Measurements from ENCODE around the gene PLCD3.

The PLCD3 gene

DNA sequence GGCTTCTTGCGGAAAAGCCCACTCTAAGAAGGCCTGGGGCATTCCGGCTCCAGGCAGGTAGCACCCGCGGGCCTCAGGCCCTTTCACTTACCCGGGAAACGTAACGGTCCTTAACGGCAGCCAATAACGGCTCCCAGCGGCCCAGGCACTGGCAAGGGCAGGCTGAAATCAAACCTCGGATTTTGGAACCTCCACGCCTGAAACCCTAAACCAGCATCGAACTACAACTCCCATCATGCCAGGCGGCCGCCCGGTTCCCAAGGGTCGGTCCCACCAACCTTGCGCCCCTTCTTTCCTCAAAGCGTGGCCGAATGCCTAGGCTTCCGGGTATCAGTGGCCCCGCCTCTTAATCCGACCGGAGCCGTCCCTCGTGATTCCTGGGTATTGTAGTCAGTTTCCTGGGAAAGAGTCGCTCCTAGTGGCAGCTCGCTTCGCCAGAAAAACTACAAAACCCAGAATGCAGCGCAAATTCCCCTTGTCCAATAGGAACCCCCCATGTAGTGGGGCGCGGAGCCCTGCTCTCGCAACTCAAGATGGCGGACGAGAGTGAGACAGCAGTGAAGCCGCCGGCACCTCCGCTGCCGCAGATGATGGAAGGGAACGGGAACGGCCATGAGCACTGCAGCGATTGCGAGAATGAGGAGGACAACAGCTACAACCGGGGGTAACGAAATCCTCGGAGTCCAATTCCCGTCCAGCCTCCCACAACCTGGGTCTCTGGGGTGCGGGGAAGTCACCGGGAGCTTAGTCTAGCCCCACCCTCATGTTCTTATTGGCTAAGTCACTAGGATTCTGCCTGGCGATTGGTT, 71.3 kb downstream of the PLCD3 start, which contains the start of gene NMT1:
NMT1 (plus strand) TSS at position 521 of the 809 bp plus-strand sequence; CDS start at position 534, 13 bp downstream.
- peak; percentile 98 for DNase-seq

DNA sequence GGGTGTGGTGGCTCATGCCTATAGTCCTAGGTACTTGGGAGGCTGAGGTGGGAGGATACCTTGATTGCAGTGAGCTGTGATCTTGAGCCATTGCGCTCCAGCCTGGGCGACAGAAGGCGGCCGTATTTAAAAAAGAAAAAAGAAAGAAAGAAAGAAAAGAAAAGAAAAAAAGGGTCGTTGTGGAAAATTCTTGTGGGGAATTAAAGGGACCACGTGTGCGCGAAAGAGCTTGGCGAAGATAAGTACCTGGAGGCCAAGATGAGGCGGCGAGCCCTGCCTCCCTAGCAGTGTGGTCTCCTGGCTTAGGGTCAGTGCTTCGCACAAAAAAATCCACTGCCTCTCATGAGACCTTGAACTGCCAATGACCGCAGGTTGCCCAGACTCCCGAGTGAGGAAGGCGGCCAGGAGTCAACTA, 71.9 kb downstream of the PLCD3 start:
- DNase-seq: no peak

Data from T1000 (cell line).